HepG2 (cell line): ENCODE results near the gene ALDH1L2. TPM values are rescaled to one million over a fixed set of nuclear protein-coding genes. Genes with fewer than 3 reads are reported as not detected.
A peak's percentile ranks its signal among the peaks of the same experiment; 100 is the strongest.

Source experiments
- ATAC-seq: fragments of 200-7000 bp; cut with Tn5 transposase; 3 replicates; pipeline ENCODE4 v1.9.1; 2020; ENCODE audit warnings: mild to moderate bottlenecking, moderate library complexity
- BruUV-seq: library from RNA; stranded (reverse); fragments of 400-500 nt; replicated peaks from 2 replicates; lab custom pipeline; 2021; lab: Mats Ljungman, UMichigan
- CTCF ChIA-PET: fragments of 300-600 bp; formaldehyde crosslinking; extraction: SDS; loops from one replicate; lab custom pipeline; 2021; ENCODE audit warnings: low total read pairs, inconsistent platforms, low intra/inter-chr PET ratio; lab: Yijun Ruan, JAX
- POLR2A ChIA-PET: fragments of 350-600 bp; sonication (Branson Sonifier 250); formaldehyde crosslinking; loops from one replicate; lab custom pipeline; 2020; ENCODE audit warnings: antibody characterized with exemption, inconsistent platforms; lab: Yijun Ruan, JAX
- DNase-seq: peaks from one replicate; pipeline ENCODE4 v3.0.0-alpha.2; 2015; ENCODE audit warnings: low spot score
- FAIRE-seq: peaks from 3 replicates; lab custom pipeline; 2011; peaks lifted over from hg19 to GRCh38; lab: Jason Lieb, UNC
- H2AFZ ChIP-seq: one replicate; pipeline ENCODE4 v1.6.1; 2011; ENCODE audit warnings: low read length, inconsistent platforms
- H3K27ac ChIP-seq: fragments of 300-600 bp; 3 replicates; pipeline ENCODE4 v1.8.0; 2011; ENCODE audit warnings: mixed run types, mild to moderate bottlenecking, mixed read lengths, low read length, inconsistent platforms; ENCODE audit not compliant: insufficient read depth; ENCODE audit errors: extremely low read length
- H3K27me3 ChIP-seq, 2 experiments: fragments of 200-600 bp in 1 of 2; 2 replicates in 1 of 2; 3 replicates in 1 of 2; pipeline versions ENCODE4 v1.6.0 to v1.8.0; 2011; ENCODE audit warnings: low read length in 2 of 2, mild to moderate bottlenecking in 2 of 2, moderate library complexity in 2 of 2, inconsistent platforms in 1 of 2; ENCODE audit not compliant: insufficient read depth in 2 of 2, control insufficient read depth in 1 of 2
- H3K36me3 ChIP-seq, 2 experiments: fragments of 200-600 bp in 1 of 2; replicated peaks in 1 of 2; 2 replicates in 1 of 2; 3 replicates in 1 of 2; pipeline versions ENCODE4 v1.5.1 to v1.8.0; 2011; ENCODE audit warnings: low read length in 2 of 2, inconsistent platforms in 1 of 2; ENCODE audit not compliant: insufficient read depth in 2 of 2, control insufficient read depth in 1 of 2
- H3K4me1 ChIP-seq: 2 replicates; pipeline ENCODE4 v1.5.1; 2012; ENCODE audit warnings: low read length, inconsistent platforms; ENCODE audit not compliant: insufficient read depth
- H3K4me2 ChIP-seq: 2 replicates; pipeline ENCODE4 v1.6.0; 2011; ENCODE audit warnings: low read depth, low read length, inconsistent platforms
- H3K4me3 ChIP-seq, 3 experiments: fragments of 200-600 bp in 1 of 3; sonication (generic), shearing (Covaris generic) in 1 of 3; replicated peaks in 1 of 3; 2 replicates each; pipeline ENCODE4 v1.5.1; 2011 to 2016; ENCODE audit warnings: low read length in 3 of 3, inconsistent platforms in 2 of 3, low read depth in 2 of 3, mild to moderate bottlenecking in 2 of 3, control low read depth in 1 of 3, mixed read lengths in 1 of 3; ENCODE audit not compliant: insufficient read depth in 1 of 3
- H3K79me2 ChIP-seq: one replicate; pipeline ENCODE4 v1.6.1; 2011; ENCODE audit warnings: low read length, inconsistent platforms; ENCODE audit not compliant: insufficient read depth
- H3K9ac ChIP-seq: 2 replicates; pipeline ENCODE4 v1.6.0; 2011; ENCODE audit warnings: mild to moderate bottlenecking, low read depth, low read length, inconsistent platforms; ENCODE audit not compliant: insufficient read depth
- H3K9me3 ChIP-seq: 2 replicates; pipeline ENCODE4 v1.5.1; 2012; ENCODE audit warnings: mild to moderate bottlenecking, low read length
- H4K20me1 ChIP-seq: 2 replicates; pipeline ENCODE4 v1.6.0; 2011; ENCODE audit warnings: inconsistent platforms, mild to moderate bottlenecking, low read length, moderate library complexity; ENCODE audit not compliant: insufficient read depth
- JUNB ChIP-seq: sonication (generic); formaldehyde crosslinking; IDR thresholded peaks from 2 replicates; pipeline ENCODE4 v1.8.0; 2022; ENCODE audit warnings: missing genetic modification reagents, mild to moderate bottlenecking, borderline replicate concordance
- MTA3 ChIP-seq: sonication (generic); formaldehyde crosslinking; IDR thresholded peaks from 2 replicates; pipeline ENCODE4 v1.4.0; 2020; ENCODE audit warnings: missing genetic modification reagents
- RFX3 ChIP-seq: IDR thresholded peaks from 2 replicates; pipeline ENCODE4 v1.6.1; 2016; ENCODE audit warnings: missing biosample characterization, missing genetic modification reagents
- SAP130 ChIP-seq: IDR thresholded peaks from 2 replicates; pipeline ENCODE4 v1.6.1; 2016; ENCODE audit warnings: low read depth
- SPEN ChIP-seq: sonication (generic); formaldehyde crosslinking; IDR thresholded peaks from 2 replicates; pipeline ENCODE4 v1.5.1; 2020; ENCODE audit warnings: low read depth, mild to moderate bottlenecking, missing genetic modification reagents
- ZBTB38 ChIP-seq: sonication (generic); formaldehyde crosslinking; IDR thresholded peaks from 2 replicates; pipeline ENCODE4 v1.5.1; 2020; ENCODE audit warnings: mild to moderate bottlenecking, missing genetic modification reagents
- ZNF607 ChIP-seq: sonication (generic); formaldehyde crosslinking; IDR thresholded peaks from 2 replicates; pipeline ENCODE4 v1.5.1; 2020; ENCODE audit warnings: missing genetic modification reagents, mild to moderate bottlenecking, borderline replicate concordance
- ZNF639 ChIP-seq: conservative IDR thresholded peaks from 2 replicates; pipeline ENCODE4 v1.6.1; 2018; ENCODE audit warnings: missing genetic modification reagents
- ZNF670 ChIP-seq: sonication (generic); formaldehyde crosslinking; IDR thresholded peaks from 2 replicates; pipeline ENCODE4 v1.8.0; 2022; ENCODE audit warnings: mild to moderate bottlenecking, missing genetic modification reagents, borderline replicate concordance
- ZSCAN22 ChIP-seq: sonication (generic); formaldehyde crosslinking; IDR thresholded peaks from 2 replicates; pipeline ENCODE4 v1.4.0; 2020; ENCODE audit warnings: mild to moderate bottlenecking, missing genetic modification reagents
- WGBS: methylation state at CpG from one replicate; pipeline ENCODE4 v1.1.6; 2017; ENCODE audit warnings: low lambda C conversion rate; 5-methylcytosine and 5-hydroxymethylcytosine counted together
- in situ Hi-C: cut with HindIII; loops from 2 replicates; pipeline ENCODE4 v1.10.0; 2017; ENCODE audit warnings: low pct_unique_long_range_greater_than_20kb; ENCODE audit not compliant: extremely low pct_ligation_motif_present
- intact Hi-C: fragments of 100-400 bp; cut with micrococcal nuclease; formaldehyde crosslinking; loops from one replicate; pipeline ENCODE4 v1.10.0; 2022; ENCODE audit not compliant: unreplicated experiment
- polyA plus RNA-seq, 8 experiments: library from polyadenylated mRNA; depleted of rRNA in 3 of 8; stranded (reverse) in 7 of 8; unstranded in 1 of 8; fragments of >200 nt; fragmentation: Illumina TruSeq in 4 of 8; extraction: Trizol in 4 of 8; gene quantifications; 2 replicates each; pipeline versions ENCODE4 v1.2.1 to v1.2.3, GENCODE V29; 2011 to 2016; ENCODE audit warnings: low read depth in 4 of 8, missing spikeins in 1 of 8, mixed read lengths in 1 of 8; ENCODE audit not compliant: insufficient read depth in 1 of 8
- total RNA-seq, 5 experiments: library from RNA; depleted of rRNA; stranded (reverse); fragments of >200 nt; fragmentation: Illumina TruSeq; extraction: Trizol; gene quantifications; 2 replicates each; pipeline ENCODE4 v1.2.3, GENCODE V29; 2016; ENCODE audit warnings: low read depth in 1 of 5
- TF ChIP-seq, protein P1 (sequence below): IDR thresholded peaks from 2 replicates; pipeline ENCODE4 v1.6.1; 2016
- TF ChIP-seq, protein P2 (sequence below): sonication (generic); formaldehyde crosslinking; IDR thresholded peaks from 2 replicates; pipeline ENCODE4 v1.8.1; 2022; ENCODE audit warnings: low read depth, mild to moderate bottlenecking, missing genetic modification reagents
- TF ChIP-seq, protein P3 (sequence below): sonication (generic); formaldehyde crosslinking; IDR thresholded peaks from 2 replicates; pipeline ENCODE4 v1.5.1; 2020; ENCODE audit warnings: missing genetic modification reagents, mild to moderate bottlenecking, borderline replicate concordance

Gene ALDH1L2
- total and polyA plus RNA-seq, 2 of the 13 experiments (the other 11 are each of a cell fraction or from before 2014, with no cell fraction given): 0.40 to 4.6 TPM

DNA sequence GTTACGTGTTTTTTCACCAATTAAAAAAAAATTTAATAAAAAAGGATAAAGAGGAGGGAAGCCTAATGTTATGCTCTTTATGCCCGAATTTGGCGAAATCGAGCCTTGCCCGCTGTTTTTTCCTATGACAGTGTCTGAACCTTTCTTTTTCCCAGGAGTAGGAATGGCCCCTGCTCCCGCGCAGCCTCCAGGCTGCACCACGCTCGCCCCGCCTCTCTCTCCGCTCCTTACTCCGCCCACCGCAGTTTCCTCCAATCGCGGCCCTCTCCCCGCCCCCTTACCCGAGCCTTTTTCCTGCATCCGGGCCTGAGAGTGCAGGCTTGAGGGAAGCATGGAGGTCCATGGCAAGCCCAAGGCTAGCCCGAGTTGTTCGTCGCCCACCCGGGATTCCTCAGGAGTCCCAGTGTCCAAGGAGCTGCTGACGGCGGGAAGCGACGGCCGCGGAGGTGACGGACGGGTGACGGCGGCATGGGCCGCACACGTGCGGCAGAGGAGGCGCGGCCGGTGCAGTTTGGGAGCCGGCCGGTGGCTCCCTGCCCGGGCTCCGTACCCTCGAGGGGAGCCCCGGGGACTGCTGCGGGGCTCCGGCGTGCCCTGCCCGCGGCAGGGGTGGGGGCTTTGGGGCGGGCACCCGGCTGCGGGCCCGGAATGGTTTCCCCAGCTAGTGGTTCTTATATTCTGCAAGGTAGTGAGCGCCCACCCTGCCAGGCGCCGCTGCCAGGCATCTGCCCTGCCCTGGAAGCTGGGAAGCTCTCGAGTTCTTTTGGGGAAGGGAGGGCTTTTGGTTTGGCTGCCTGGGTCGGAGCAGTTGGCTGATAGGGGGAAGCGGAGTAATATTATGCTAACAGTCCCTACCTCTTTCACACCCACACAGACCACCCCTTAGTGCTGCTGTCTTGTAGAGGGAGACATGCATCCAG is 98.0 kb downstream of the ALDH1L2 start, which contains the start of gene NOPCHAP1:
TSS of gene NOPCHAP1 (plus strand) at position 295 of the 920 bp plus-strand sequence. CDS start at position 332, 37 bp downstream.
- intact Hi-C loops: loop anchor here (1.0 to 10.0 kb wide), 2 partner anchors 27 to 601 kb away; no protein-coding TSS in a partner anchor
- no TSS peak for BruUV-seq
- TF ChIP-seq RFX3 (CRISPR knock-in tag) (no peak), ZBTB38 (CRISPR knock-in tag) (no peak; the same call in 1 of the 2 replicates), ZNF607 (0 out of 2 replicates have a peak, but pooled peaks have one; percentile 63), SAP130 (CRISPR knock-in tag) (peak; percentile 88), ZSCAN22 (no peak), MTA3 (CRISPR knock-in tag) (no peak), JUNB (no peak), ZNF639 (CRISPR knock-in tag) (0 out of 2 replicates have a peak, but pooled peaks have one; percentile 28), ZNF670 (CRISPR knock-in tag) (no peak), SPEN (CRISPR knock-in tag) (peak; percentile 43; the same call in 1 of the 2 replicates)
- TF ChIP-seq, protein P1, sequence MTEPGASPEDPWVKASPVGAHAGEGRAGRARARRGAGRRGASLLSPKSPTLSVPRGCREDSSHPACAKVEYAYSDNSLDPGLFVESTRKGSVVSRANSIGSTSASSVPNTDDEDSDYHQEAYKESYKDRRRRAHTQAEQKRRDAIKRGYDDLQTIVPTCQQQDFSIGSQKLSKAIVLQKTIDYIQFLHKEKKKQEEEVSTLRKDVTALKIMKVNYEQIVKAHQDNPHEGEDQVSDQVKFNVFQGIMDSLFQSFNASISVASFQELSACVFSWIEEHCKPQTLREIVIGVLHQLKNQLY (CRISPR knock-in tag): no peak
- TF ChIP-seq, protein P2, sequence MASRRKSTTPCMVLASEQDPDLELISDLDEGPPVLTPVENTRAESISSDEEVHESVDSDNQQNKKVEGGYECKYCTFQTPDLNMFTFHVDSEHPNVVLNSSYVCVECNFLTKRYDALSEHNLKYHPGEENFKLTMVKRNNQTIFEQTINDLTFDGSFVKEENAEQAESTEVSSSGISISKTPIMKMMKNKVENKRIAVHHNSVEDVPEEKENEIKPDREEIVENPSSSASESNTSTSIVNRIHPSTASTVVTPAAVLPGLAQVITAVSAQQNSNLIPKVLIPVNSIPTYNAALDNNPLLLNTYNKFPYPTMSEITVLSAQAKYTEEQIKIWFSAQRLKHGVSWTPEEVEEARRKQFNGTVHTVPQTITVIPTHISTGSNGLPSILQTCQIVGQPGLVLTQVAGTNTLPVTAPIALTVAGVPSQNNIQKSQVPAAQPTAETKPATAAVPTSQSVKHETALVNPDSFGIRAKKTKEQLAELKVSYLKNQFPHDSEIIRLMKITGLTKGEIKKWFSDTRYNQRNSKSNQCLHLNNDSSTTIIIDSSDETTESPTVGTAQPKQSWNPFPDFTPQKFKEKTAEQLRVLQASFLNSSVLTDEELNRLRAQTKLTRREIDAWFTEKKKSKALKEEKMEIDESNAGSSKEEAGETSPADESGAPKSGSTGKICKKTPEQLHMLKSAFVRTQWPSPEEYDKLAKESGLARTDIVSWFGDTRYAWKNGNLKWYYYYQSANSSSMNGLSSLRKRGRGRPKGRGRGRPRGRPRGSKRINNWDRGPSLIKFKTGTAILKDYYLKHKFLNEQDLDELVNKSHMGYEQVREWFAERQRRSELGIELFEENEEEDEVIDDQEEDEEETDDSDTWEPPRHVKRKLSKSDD (CRISPR knock-in tag): no peak
- TF ChIP-seq, protein P3, sequence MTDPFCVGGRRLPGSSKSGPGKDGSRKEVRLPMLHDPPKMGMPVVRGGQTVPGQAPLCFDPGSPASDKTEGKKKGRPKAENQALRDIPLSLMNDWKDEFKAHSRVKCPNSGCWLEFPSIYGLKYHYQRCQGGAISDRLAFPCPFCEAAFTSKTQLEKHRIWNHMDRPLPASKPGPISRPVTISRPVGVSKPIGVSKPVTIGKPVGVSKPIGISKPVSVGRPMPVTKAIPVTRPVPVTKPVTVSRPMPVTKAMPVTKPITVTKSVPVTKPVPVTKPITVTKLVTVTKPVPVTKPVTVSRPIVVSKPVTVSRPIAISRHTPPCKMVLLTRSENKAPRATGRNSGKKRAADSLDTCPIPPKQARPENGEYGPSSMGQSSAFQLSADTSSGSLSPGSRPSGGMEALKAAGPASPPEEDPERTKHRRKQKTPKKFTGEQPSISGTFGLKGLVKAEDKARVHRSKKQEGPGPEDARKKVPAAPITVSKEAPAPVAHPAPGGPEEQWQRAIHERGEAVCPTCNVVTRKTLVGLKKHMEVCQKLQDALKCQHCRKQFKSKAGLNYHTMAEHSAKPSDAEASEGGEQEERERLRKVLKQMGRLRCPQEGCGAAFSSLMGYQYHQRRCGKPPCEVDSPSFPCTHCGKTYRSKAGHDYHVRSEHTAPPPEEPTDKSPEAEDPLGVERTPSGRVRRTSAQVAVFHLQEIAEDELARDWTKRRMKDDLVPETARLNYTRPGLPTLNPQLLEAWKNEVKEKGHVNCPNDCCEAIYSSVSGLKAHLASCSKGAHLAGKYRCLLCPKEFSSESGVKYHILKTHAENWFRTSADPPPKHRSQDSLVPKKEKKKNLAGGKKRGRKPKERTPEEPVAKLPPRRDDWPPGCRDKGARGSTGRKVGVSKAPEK: no peak

More for the DNA sequence above, 98.0 kb downstream of the ALDH1L2 start, which contains the start of gene NOPCHAP1:
- Histone ChIP-seq H3K27ac (peak within 1 kb of the TSS; percentile 66), H3K36me3 (peaks cover 0 to 6% of the 10 kb centered on the region in 2 experiments; a peak in 4 of 5 replicates), H2AFZ (peak within 1 kb of the TSS; percentile 81), H3K79me2 (peaks cover 23% of the 10 kb centered on the region), H3K4me2 (peak within 1 kb of the TSS; percentile 90), H3K9me3 (no peaks in the 10 kb centered on the region), H4K20me1 (no peaks in the 10 kb centered on the region), H3K9ac (peak within 1 kb of the TSS; percentile 83), H3K4me1 (peaks cover 37% of the 10 kb centered on the region), H3K27me3 (no peaks in the 10 kb centered on the region), H3K4me3 (peak within 1 kb of the TSS; percentile 78 to 96 (median 83))
- peak; percentile 99 for ATAC-seq
- POLR2A ChIA-PET: interaction anchor here (1.0 to 1.4 kb wide), 3 partner anchors 27 to 121 kb away, joined by 3 to 5 read pairs (median 3); partner anchors contain the start of genes SLC41A2 and WASHC4
- in situ Hi-C loops: loop anchor here (5.0 to 25.0 kb wide), 2 partner anchors 61 to 401 kb away; no protein-coding TSS in a partner anchor
- DNase-seq: peak; percentile 81
- CTCF ChIA-PET: no interaction called here
- under 1% methylated on average over 23 of the region's 59 CpGs for WGBS
- peak; percentile 78 for FAIRE-seq
